Ascending aorta (tissue), 2 donors: ENCODE results near the gene LARP4B. TPM values are rescaled to one million over a fixed set of nuclear protein-coding genes. Genes with fewer than 3 reads are reported as not detected.

Experiments
- DNase-seq, 2 donors: peaks; one replicate each; pipeline ENCODE4 v3.0.0-alpha.2; 2019; ENCODE audit warnings: low spot score in 2 of 2
- H3K27ac ChIP-seq, 2 donors: fragments of 200-600 bp; sonication (generic); one replicate each; pipeline ENCODE4 v1.5.1; 2016 to 2017; ENCODE audit warnings: mild to moderate bottlenecking in 1 of 2
- H3K27me3 ChIP-seq: fragments of 200-600 bp; sonication (generic); one replicate; pipeline ENCODE4 v1.5.1; 2017
- H3K36me3 ChIP-seq, 2 donors: fragments of 200-600 bp; sonication (generic); one replicate each; pipeline ENCODE4 v1.5.1; 2016
- H3K4me1 ChIP-seq, 2 donors: fragments of 200-600 bp; sonication (generic); one replicate each; pipeline ENCODE4 v1.5.1; 2016 to 2017; ENCODE audit warnings: mild to moderate bottlenecking in 1 of 2
- H3K4me3 ChIP-seq, 2 donors: fragments of 200-600 bp; sonication (generic); one replicate each; pipeline ENCODE4 v1.5.1; 2016 to 2017; ENCODE audit warnings: mild to moderate bottlenecking in 1 of 2
- H3K9me3 ChIP-seq, 2 donors: fragments of 200-600 bp; sonication (generic); one replicate each; pipeline ENCODE4 v1.5.1; 2016
- CTCF ChIP-seq, 3 experiments: fragments of 200-600 bp in 2 of 3; fragments of 450-650 bp in 1 of 3; sonication (generic) in 2 of 3; IDR thresholded peaks; one replicate each; pipeline ENCODE4 v1.5.1; 2016 to 2019; ENCODE audit warnings: antibody characterized with exemption in 3 of 3, mild to moderate bottlenecking in 1 of 3, moderate library complexity in 1 of 3
- intact Hi-C: fragments of 100-400 bp; cut with DNase I; formaldehyde crosslinking; loops from one replicate; pipeline ENCODE4 v1.15.1; 2023
- total RNA-seq: library from RNA; depleted of rRNA; stranded (reverse); fragments of >200 nt; gene quantifications from one replicate; pipeline ENCODE4 v1.1.0, GENCODE V29; 2016

Gene LARP4B
- total RNA-seq, 1 donor from 2014 or later, result 31.6 TPM

GRCh38 chr10:791639-792038 is 139.9 kb downstream of the LARP4B start:
- intact Hi-C loops, result no loop called here

GRCh38 chr10:790821-791551 is 140.5 kb downstream of the LARP4B start:
- no peak overlapping the region for H3K27ac ChIP-seq
- TF ChIP-seq CTCF (IDR thresholded peaks at IDR 0.05), result no peak
- peaks cover 0 to 2% of the 10 kb centered on the region in 2 donors for H3K4me1 ChIP-seq
- no peaks in the 10 kb centered on the region for H3K27me3 ChIP-seq
- DNase-seq, result no peak
- no peak overlapping the region for H3K4me3 ChIP-seq
- intact Hi-C loops, result no loop called here
- no peaks in the 10 kb centered on the region for H3K36me3 ChIP-seq
- no peaks in the 10 kb centered on the region for H3K9me3 ChIP-seq

More at GRCh38 chr10:791639-792038, 139.9 kb downstream of the LARP4B start:
- Histone ChIP-seq H3K36me3 (no peaks in the 10 kb centered on the region), H3K4me3 (no peak overlapping the region), H3K9me3 (peaks cover 0 to 2% of the 10 kb centered on the region in 2 donors), H3K27me3 (no peaks in the 10 kb centered on the region), H3K4me1 (peaks cover 0 to 2% of the 10 kb centered on the region in 2 donors), H3K27ac (no peak overlapping the region)
- TF ChIP-seq CTCF (IDR thresholded peaks at IDR 0.05), result no peak
- no peak for DNase-seq

- no peak for DNase-seq
- Histone ChIP-seq H3K9me3 (no peaks in the 10 kb centered on the region), H3K36me3 (no peaks in the 10 kb centered on the region), H3K4me1 (peaks cover 0 to 2% of the 10 kb centered on the region in 2 donors), H3K27me3 (no peaks in the 10 kb centered on the region), H3K27ac (no peak overlapping the region), H3K4me3 (peak overlapping the region in 1 of 2 donors; percentile 64)
- intact Hi-C loops, result loop anchor here (1.0 to 5.0 kb wide), 3 partner anchors 201 to 613 kb away; no protein-coding TSS in a partner anchor
- no peak for TF ChIP-seq CTCF (IDR thresholded peaks at IDR 0.05)
Measured at GRCh38 chr10:789831-790701, 141.4 kb downstream of the LARP4B start.

DNA sequence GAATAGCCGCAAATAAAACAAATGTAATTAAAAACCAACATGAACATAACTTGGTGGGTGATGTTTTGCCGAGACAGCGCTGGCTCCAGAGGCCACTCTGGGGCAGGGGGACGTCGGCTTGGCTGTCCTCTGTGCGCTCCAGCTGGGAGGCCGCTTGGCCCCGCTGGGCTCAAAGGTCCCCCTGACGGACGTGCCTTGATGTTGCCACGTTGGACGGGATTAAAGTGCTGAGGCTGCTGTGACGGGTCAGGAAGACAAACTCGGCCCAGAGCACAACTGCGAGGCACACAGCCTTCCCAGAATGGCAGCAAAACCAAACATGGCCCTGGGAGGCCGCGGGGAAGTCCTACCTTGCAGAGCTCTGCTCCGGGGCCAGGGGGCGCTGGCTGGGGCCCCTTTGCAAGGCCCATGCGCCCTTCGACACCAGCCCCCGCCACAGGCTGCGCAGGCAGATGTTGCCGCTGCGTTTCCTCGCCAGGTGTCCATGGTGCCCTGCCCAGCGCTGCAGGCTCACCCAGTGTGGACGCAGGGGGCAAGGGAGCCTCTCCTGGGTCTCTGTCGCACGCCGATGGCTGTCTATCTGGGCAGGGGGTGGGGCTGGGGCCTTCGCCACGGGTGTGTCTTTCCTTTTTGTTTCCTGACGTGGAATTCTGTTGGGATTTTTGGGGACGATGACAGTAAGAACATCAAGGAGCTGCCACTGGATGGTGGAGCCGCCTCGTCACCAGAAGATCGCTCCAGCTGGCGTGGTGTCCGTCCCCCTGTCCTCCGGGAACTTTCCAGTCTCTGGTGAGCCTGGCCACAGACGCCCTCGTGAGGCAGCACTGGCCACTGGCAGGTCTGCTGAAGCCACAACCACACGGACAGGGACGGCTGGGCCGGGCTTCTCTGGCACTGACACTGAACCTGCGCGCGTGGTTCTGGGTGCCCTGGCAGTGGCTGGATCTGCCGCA is 142.4 kb downstream of the LARP4B start:
- TF ChIP-seq CTCF (IDR thresholded peaks at IDR 0.05), result peak; percentile 56 to 69 (median 57)
- Histone ChIP-seq H3K27ac (no peak overlapping the region), H3K4me3 (peak overlapping the region; percentile 47 to 64), H3K4me1 (peaks cover 2 to 3% of the 10 kb centered on the region in 2 donors), H3K36me3 (no peaks in the 10 kb centered on the region), H3K9me3 (no peaks in the 10 kb centered on the region), H3K27me3 (no peaks in the 10 kb centered on the region)
- peak in 1 of 2 donors; percentile 86 for DNase-seq
- intact Hi-C loops, result loop anchor here (1.0 to 5.0 kb wide), 3 partner anchors 200 to 612 kb away; no protein-coding TSS in a partner anchor
